Left renal pelvis (tissue), 4 donors: ENCODE data around the gene DDR1. TPM values are rescaled to one million over a fixed set of nuclear protein-coding genes. Genes with fewer than 3 reads are reported as not detected.
A peak's percentile ranks its signal among the peaks of the same experiment; 100 is the strongest.
"Not testable (repeated sequence)": the region's sequence is repeated elsewhere in the genome, so short reads cannot be mapped to it uniquely, and the experiment has no call there.

Experiments
- DNase-seq, 4 donors: peaks; one replicate each; pipeline ENCODE4 v3.0.0-alpha.2; 2013; ENCODE audit warnings: low read depth in 4 of 4, low spot score in 3 of 4
- polyA plus RNA-seq, 4 donors: library from polyadenylated mRNA; unstranded; fragments of 120-200 nt; gene quantifications; one replicate each; pipeline ENCODE4 v1.2.1, GENCODE V29; 2013; ENCODE audit not compliant: insufficient read length in 4 of 4

Gene DDR1
- polyA plus RNA-seq, 4 donors = 55.6 to 201 (median 156) TPM

DNA sequence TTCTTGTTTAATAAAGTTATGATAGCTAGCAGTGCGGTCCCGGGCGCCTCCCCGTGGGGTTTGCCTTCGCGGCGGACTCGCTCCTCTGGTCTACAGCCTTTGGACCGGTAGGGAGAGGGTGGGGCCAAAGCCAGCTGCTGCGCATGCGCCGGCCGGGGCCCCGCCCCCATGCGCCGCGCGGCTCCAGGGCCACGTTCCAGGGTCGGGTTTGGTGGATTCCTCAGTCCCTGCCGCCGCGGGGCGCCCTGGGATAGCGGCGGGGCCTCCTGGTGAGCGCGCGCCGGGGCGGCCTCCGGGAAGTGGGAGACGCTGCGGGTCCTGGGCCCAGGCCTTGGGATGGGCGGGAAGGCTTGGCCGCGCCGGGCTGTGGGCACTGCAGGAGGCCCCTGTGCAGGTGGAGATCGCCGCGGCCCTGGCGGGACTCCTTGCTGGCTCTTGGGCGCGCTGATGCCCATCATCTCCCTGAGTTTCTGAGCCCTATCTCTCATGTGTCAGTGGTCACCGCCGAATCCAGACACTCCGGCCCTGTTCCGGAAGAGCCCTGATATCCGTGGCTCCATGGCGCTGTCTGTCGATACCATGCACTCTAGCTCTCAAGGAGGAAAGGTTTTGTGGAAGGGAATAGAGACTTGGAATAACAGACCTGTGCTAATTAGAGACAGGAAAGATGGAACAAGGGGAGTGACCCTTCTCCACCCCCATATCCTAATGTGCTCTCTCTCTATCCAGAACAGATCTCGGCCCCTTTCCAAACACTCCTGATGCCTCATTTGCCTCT lies 29.9 kb downstream of the DDR1 start, which contains the start of gene VARS2:
TSS of gene VARS2 (plus strand) at position 163 of the 778 bp plus-strand sequence. CDS start at position 762, 599 bp downstream.
- DNase-seq = peak; percentile 88 to 92 (median 89)

DNA sequence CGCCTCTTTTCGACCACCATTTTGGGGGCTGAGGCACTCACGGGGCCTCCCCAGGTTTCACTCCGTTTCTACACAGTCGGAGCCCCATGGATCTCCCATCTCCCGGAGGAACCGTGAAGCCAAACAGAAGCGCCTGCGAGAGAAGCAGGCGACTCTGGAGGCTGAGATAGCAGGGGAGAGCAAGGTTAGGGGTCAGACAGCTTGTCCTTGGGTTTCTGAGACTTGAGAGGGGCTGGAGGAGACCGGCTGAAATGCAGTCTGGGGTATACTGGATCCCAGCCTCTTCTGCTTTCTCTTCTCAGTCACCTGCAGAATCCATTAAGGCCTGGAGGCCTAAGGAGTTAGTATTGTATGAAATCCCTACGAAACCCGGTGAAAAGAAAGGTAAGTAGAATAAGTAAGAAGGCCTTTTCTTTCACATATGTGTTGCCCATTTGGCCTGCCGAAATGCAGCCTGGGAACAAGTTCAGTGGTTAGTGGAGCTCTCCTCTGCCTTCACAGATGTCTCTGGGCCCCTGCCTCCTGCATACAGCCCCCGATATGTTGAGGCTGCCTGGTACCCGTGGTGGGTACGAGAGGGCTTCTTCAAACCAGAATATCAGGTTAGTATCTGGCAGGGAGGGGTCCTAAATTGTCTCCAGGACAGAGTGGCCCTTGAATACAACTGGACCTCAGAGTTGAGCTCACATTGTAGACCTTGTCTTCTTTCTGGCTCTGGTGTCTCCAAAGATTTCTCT lies 30.7 kb downstream of the DDR1 start:
- no peak for DNase-seq

DNA sequence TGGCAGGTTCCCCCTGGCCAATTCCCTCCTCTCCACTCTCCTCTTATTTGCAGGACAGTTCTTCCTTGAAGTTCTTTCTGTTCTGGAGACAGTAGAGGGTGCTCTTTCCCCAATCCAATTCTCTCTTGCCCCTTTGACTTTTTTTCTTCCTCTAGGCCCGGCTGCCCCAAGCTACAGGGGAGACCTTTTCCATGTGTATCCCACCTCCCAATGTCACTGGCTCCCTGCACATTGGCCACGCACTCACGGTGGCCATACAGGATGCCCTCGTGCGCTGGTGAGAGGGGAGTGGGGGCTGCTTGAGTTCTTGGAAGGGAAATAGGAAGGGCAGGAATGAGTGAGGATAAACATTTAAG lies 31.2 kb downstream of the DDR1 start:
- peak in 2 of 4 donors; percentile 53 to 67 for DNase-seq

DNA sequence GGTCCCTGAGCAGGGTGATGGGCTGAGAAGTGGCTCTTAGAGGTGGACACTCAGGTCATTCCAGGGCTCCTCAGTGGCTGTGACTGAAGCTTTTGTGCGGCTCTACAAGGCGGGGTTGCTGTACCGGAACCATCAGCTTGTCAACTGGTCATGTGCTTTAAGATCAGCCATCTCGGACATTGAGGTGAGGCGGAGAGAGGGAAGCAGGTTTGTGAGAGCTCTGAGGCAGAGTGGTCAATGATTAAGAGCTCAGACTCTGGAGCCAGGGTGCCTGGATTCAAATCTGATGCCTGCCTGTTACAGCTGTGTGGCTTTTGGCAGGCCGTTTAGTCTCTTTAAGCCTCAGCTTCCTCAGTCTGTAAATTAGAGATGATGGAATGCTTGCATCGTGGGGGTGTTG lies 32.7 kb downstream of the DDR1 start:
- no peak for DNase-seq

DNA sequence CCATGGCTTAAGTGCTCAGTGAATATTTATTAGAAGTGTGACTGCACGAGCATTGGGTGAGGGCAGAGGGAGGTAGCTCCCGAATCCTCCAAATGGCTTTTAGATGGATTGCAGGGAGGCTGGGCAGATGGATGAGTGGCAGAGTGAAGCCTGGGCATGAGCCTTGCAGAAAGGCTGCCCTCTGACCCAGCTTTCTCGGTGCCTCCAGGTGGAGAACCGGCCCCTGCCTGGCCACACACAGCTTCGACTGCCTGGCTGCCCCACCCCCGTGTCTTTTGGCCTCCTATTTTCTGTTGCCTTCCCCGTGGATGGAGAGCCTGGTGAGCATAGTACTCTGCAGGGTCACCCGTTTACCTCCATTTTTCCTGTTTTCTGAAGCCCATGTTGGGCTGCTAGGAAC lies 33.2 kb downstream of the DDR1 start:
- no peak for DNase-seq

DNA sequence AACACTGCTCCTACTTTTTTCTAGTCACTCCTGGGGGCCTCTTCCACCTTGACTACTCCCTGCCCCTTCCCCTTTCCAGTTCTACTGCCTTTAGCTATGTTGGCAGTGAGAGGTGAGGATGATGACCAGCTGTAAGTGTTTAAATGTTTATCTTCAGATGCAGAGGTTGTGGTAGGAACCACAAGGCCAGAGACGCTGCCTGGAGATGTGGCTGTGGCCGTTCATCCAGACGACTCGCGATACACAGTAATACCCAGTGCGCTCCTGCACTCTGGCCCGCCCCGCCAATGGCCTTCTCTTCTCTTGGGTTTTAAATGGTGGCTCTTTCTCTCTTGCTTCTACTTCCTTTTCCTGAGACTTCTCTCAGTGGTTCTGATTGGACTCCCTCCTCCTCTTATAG lies 34.4 kb downstream of the DDR1 start:
- no peak for DNase-seq

DNA sequence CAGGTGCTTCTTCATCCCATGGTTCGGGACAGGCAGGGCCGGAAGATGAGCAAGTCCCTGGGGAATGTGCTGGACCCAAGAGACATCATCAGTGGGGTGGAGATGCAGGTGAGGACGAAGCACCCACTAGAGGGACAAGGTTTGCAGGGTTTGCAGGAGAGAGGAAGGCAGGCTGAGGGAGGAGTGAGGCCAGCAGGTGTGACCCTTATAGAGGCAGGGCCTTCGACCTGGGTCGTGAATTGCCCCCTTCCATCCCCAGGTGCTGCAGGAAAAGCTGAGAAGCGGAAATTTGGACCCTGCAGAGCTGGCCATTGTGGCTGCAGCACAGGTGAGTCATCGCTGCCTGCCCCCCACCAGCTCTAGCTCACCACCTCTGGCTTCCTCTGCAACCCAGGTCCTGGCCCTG lies 38.1 kb downstream of the DDR1 start:
- no peak for DNase-seq

DNA sequence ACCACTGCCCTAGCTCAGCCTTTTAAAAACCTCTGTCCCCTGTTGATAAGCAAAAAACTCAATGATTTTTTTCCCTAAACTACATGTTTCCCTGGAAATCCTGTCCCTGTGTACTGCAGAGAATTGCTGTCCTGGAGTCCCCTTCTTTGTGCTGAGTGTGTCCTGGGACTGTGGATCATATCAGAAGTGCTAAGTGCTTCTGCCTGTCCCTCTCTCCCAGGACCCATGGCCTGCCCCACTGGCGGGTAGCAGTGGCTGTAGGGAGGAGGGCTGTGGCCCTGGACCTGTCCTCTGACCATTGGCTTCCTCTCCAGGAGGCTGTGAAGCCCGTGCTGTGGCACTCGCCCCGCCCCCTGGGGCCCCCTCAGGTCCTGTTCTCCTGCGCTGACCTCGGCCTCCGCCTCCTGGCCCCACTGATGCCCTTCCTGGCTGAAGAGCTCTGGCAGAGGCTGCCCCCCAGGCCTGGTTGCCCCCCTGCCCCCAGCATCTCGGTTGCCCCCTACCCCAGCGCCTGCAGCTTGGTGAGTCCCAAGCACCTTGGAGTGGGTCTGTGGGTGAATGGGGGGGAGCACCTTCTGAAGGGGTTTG lies 39.8 kb downstream of the DDR1 start:
- DNase-seq = not testable (repeated sequence)

DNA sequence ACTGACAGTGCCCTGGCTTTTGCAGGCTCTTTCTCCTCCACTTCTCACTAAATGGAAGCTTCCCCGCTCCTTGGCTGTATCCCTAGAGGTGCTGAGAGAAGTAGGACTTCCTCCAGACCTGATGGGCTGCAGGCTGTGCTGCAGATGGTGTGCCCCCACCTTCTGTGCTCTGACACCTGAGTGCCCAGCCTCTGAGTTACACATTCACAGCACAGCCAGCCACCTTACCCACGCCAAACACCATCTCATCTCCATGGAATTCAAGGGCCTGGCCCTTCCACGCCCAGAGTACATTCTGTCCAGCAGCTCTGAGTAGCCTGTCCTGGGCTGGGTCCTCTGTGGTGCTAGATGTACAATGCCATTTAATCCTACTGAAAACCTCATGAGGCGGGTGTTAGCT lies 42.3 kb downstream of the DDR1 start:
- DNase-seq = no peak

DNA sequence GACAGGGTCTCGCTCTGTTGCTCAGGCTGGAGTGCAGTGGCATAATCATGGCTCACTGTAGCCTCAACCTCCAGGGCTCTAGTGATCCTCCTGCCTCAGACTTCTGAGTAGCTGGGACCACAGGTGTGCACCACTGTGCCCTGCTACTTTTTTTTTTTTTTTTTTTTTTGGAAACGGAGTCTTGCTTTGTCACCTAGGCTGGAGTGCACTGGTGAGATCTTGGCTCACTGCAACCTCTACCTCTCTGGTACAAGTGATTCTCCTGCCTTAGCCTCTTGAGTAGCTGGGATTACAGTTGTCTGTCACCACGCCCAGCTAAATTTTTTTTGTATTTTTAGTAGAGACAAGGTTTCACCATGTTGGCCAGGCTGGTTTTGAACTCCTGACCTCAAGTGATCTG lies 42.8 kb downstream of the DDR1 start:
- not testable (repeated sequence) for DNase-seq

DNA sequence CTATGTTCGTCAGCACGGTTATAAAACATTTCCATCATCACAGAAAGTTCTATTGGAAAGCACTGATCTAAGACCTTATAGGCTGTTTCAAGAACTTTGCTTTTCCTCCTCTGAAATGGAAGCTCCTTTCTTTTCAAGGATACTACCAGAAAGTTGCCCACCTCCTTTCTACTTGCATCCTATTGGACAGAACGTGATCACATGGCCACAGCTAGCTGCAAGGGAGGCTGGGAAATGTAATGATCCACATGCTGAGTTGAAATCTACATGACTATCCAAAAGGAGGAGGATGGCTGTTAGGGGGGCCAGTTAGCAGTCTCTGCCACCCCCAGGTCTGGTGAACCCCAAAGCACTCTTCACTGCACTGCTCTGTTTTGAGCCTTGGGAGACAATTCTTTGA lies 44.4 kb downstream of the DDR1 start:
- no peak for DNase-seq

DNA sequence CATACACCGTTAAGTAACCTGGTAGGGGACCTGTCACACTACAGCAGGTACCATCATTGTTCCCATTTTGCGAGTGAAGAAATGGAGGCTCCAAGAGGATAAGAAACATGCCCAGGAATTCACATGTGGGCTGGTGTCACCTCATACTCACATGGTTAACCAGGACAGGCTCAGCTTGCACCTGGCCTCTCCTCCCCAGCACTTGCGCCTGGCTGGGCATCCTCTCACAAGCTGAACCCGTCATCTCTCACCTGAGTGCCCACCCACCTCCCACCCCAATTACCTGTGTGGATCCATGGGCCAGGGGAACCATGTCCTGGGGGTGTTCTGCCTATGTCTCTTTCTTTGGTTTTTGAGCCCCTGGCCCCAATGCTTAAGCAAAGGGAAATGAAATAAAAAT lies 46.2 kb downstream of the DDR1 start:
- DNase-seq = no peak

DNA sequence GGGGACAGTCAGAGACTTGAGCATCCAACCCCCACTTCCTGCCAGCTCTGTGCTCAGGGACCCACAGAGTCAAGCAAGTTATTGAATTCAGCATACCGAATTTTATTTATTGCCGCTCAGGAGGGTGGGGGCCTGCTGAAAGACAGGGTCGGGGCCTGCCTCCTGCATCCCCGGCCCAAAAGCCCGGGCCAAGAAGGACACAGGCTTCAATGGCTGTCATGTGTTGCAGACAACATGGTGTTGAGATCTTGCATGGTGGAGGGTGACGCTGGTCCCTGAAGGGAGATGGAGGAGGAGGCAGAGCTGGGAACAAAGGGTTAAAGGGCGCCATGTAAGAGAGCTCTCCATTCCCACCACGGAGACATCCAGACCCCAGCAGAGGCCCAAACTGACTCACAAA lies 47.0 kb downstream of the DDR1 start:
- no peak for DNase-seq

DNA sequence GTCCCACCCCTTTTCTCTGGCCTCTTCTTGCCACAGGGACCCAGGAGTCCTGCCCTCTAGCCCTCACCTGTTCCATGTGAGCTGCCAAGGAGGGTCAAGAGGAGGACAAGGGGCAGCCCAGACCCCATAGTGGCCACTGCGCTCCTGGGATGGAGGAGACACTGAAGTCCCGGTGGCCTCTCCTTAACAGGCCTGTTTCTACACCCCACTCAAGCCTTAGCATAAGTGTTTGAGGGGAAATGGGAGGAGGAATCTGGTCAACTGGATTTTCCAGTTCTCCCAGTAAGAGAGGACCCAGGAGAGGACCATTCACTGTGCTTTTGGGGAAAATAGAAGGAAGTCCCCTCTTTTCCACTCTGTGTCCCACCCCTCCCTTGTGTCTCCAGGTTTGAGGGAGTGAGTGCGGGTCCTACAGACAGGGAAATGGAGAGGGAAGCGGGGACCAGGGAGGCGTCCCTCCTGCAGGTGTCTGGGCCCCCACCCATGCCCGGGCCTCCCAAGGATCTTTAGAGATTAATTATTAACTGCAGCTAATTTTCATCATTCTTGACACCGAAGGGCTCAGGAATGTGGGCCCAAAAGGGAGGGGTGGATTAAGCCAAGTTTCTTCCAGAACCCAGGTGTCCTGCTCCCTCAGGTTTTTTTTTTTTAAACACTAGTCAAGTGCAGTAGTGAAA lies 47.8 kb downstream of the DDR1 start, which contains the start of gene SFTA2:
TSS of gene SFTA2 (minus strand) at position 202 of the 677 bp plus-strand sequence. CDS start at position 128, 74 bp downstream.
- no peak for DNase-seq

DNA sequence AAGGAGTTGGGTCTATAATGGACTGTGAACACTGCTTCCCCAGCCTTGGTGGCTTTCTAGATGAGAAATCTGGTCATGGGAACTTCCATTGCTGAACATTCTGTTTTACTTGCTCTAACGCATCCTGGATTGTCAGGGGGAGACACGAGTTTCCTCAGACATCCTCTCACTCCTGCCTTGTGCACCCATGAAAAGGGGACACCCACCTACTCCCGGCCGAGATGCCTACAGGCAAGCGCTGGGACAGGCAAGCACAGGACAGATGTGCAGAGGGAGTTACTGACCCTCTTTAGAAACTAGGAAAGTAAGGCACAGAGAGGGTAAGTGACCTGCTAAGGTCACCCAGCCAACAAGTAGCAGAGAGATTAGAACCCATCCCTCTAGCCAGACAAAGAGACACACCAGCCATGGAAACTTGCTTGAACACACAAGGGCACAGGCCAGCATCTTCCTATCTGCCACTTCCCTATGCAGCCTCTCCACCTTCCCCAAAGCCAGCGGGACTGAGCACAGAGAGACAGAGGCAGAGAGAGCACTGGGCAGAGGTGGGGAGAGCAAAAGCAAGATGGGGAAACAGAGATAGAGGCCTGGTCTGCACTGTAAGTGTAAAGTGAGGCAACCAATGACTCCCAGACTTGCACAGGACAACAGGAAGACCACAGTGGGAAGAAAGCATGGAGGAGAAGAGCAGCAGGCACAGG lies 48.5 kb downstream of the DDR1 start:
- DNase-seq = no peak

DNA sequence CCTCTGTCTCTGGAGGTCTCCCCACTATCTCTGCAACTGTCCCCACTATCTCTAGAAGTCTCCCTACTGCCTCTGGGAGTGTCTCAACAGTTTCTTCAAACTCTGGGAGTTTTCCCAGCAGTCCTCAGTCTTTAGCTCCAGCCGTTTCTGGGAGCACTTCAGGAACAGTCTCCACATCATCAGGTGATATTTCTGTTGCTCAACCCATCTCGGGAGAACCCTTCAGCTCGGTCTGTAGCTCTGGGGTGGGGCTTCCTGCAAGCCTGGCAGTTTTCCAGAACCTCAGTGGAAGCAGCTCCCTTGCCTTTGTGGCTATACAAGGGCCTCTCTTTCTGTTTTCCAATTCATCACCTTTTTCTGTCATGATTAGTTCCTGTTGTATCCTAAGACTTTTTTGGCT lies 50.7 kb downstream of the DDR1 start:
- DNase-seq = no peak

DNA sequence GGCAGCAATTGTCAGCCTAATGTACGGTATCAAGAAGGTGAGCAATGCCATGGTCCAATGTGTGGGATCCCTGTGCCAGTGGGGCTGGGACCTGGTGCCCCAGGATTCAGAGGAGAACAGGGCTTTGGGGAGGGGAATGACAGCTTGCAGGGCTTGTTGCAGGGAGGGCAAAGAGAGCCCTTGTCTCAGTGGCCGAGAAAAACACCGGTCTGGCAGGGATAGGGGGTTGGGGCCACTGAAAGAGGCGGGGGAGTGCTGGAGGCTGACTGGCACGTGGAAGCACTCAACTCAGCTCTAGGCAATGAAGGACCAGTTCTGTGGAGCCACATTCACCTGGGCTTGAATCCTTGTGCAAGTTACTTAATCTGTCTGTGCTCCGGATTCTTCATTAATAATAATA lies 52.9 kb downstream of the DDR1 start:
- no peak for DNase-seq

DNA sequence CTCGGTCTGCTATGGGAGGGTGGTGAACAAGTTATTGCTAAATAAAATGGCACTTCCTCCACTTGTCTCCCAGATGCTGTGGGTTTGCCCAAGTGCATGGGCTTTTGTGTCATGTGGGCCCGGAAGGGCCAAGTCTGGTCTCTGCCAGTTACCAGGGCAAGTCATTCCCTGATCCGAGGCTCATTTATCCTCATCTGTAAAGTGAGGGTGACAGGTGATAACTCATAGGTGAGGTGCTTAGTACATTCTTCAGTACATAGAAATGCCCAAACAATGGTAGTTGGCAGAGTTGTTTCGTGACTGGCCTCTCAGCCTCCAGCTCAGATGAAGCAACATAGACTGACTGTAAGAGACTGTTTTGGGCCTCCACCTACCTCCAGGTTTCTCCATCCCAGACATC lies 54.4 kb downstream of the DDR1 start:
- DNase-seq = no peak

DNA sequence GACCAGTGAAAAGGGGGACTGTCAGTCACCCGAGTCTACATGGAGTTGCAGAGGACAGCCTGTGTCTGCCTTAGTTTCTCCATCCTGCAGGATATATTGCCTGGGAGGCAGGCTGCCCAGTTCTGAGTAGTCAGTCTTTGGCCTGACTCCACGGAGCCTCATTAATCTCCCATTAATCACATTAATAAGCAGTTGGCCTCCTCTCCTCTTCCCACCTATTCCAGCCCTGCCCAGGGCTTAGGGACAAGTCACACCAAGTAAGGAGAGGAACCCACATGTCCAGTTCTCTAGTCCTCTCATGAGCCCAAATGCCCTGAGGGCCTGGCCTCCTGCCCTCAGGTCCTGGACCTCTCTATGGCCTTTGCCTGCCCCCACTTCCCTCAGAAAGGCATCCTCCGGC lies 55.2 kb downstream of the DDR1 start:
- no peak for DNase-seq

DNA sequence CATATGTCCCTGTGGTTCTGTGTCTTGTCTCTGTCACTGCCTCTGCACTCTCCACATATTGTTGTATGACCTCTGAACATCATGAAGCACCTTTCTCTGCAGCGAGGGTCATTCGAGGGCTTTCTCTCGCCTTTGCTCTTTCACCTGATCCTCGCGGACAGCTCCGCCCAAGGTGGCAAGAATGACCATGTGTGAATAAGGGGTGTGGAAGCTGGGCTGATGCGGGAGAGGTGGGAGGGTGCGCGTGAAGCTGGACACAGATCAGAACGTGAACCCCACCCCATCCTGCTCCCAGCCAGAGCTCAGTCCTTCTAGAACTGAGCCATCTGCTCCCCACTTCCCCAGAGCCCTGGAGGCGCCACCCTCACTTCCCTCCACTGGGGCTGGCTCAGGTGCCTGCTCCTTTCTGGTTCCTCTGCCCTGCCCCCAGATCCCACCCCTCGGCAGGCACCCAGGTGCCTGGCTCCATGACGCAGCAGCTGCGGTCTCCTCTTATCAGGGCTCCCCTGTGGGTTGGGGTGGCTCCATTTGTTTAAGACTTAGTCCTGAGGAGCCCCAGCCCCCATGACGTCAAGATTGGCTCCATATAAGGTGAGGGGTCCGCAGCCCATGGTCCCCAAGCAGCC lies 56.2 kb downstream of the DDR1 start, which contains the start of gene MUCL3:
TSS of gene MUCL3 (plus strand) at position 613 of the 626 bp plus-strand sequence. CDS start 27 bp downstream, outside the sequence.
- DNase-seq = no peak
